ENCODE measurements around the gene EIF2A. TPM values are rescaled to one million over a fixed set of nuclear protein-coding genes. Genes with fewer than 3 reads are reported as not detected.

Gene EIF2A
- total RNA-seq, 1 experiment from 2014 or later = 117 TPM

- Mint-ChIP-seq H3K36me3 (ENCODE audit: insufficient read depth, unreplicated experiment) (peaks cover 45% of the 10 kb centered on the region), H3K4me1 (ENCODE audit: insufficient read depth, unreplicated experiment) (peaks cover 7% of the 10 kb centered on the region), H3K27me3 (ENCODE audit: insufficient read depth, unreplicated experiment) (no peaks in the 10 kb centered on the region), H3K4me3 (ENCODE audit: unreplicated experiment) (no peak overlapping the region), H3K9me3 (ENCODE audit: unreplicated experiment) (no peaks in the 10 kb centered on the region), H3K27ac (ENCODE audit: low read depth, unreplicated experiment) (no peak overlapping the region)
- no peak for TF ChIP-seq CTCF (IDR thresholded peaks at IDR 0.05; ENCODE audit: unreplicated experiment)
- ChIA-PET POLR2A (interaction anchor here (1.0 kb wide), 1 partner anchor 9 kb away, joined by 4 read pairs; no protein-coding TSS in a partner anchor), CTCF (interaction anchor here (0.6 to 0.7 kb wide), 2 partner anchors 9 to 602 kb away, joined by 3 to 4 read pairs; no protein-coding TSS in a partner anchor)
- no TSS peak for BruUV-seq (replicated peaks)
- intact Hi-C loops (cut with micrococcal nuclease) = no loop called here
- DNase-seq (ENCODE audit: unreplicated experiment) = no peak
Measured at GRCh38 chr3:150626148-150626930, 79.8 kb downstream of the EIF2A start.

GRCh38 chr3:150627557-150627956 is 81.0 kb downstream of the EIF2A start:
- CTCF ChIA-PET = interaction anchor here (0.7 kb wide), 1 partner anchor 1992 kb away, joined by 3 read pairs; no protein-coding TSS in a partner anchor

GRCh38 chr3:150631515-150632221 is 85.1 kb downstream of the EIF2A start:
- no peak overlapping the region for H3K27ac Mint-ChIP-seq (ENCODE audit: low read depth, unreplicated experiment)
- no peak overlapping the region for H3K4me3 Mint-ChIP-seq (ENCODE audit: unreplicated experiment)
- no peaks in the 10 kb centered on the region for H3K9me3 Mint-ChIP-seq (ENCODE audit: unreplicated experiment)
- POLR2A ChIA-PET = no interaction called here
- DNase-seq (ENCODE audit: unreplicated experiment) = no peak
- BruUV-seq (replicated peaks) = no TSS peak
- H3K36me3 Mint-ChIP-seq (ENCODE audit: insufficient read depth, unreplicated experiment) = peaks cover 44% of the 10 kb centered on the region
- no peak for TF ChIP-seq CTCF (IDR thresholded peaks at IDR 0.05; ENCODE audit: unreplicated experiment)
- no peaks in the 10 kb centered on the region for H3K27me3 Mint-ChIP-seq (ENCODE audit: insufficient read depth, unreplicated experiment)
- H3K4me1 Mint-ChIP-seq (ENCODE audit: insufficient read depth, unreplicated experiment) = no peaks in the 10 kb centered on the region
- CTCF ChIA-PET = interaction anchor here (0.7 kb wide), 2 partner anchors 327 to 1878 kb away, joined by 4 read pairs; no protein-coding TSS in a partner anchor
- intact Hi-C loops (cut with micrococcal nuclease) = no loop called here

More at GRCh38 chr3:150627557-150627956, 81.0 kb downstream of the EIF2A start:
- TF ChIP-seq CTCF (IDR thresholded peaks at IDR 0.05; ENCODE audit: unreplicated experiment) = no peak
- POLR2A ChIA-PET = no interaction called here
- no peak overlapping the region for H3K27ac Mint-ChIP-seq (ENCODE audit: low read depth, unreplicated experiment)
- H3K9me3 Mint-ChIP-seq (ENCODE audit: unreplicated experiment) = no peaks in the 10 kb centered on the region
- no TSS peak for BruUV-seq (replicated peaks)
- H3K4me1 Mint-ChIP-seq (ENCODE audit: insufficient read depth, unreplicated experiment) = peaks cover 7% of the 10 kb centered on the region
- no peak for DNase-seq (ENCODE audit: unreplicated experiment)
- no peaks in the 10 kb centered on the region for H3K27me3 Mint-ChIP-seq (ENCODE audit: insufficient read depth, unreplicated experiment)
- peaks cover 45% of the 10 kb centered on the region for H3K36me3 Mint-ChIP-seq (ENCODE audit: insufficient read depth, unreplicated experiment)
- H3K4me3 Mint-ChIP-seq (ENCODE audit: unreplicated experiment) = no peak overlapping the region
- intact Hi-C loops (cut with micrococcal nuclease) = no loop called here

- Mint-ChIP-seq H3K4me1 (ENCODE audit: insufficient read depth, unreplicated experiment) (no peaks in the 10 kb centered on the region), H3K9me3 (ENCODE audit: unreplicated experiment) (no peaks in the 10 kb centered on the region), H3K4me3 (ENCODE audit: unreplicated experiment) (no peak overlapping the region), H3K36me3 (ENCODE audit: insufficient read depth, unreplicated experiment) (peaks cover 22% of the 10 kb centered on the region), H3K27me3 (ENCODE audit: insufficient read depth, unreplicated experiment) (no peaks in the 10 kb centered on the region), H3K27ac (ENCODE audit: low read depth, unreplicated experiment) (no peak overlapping the region)
- no peak for DNase-seq (ENCODE audit: unreplicated experiment)
- intact Hi-C loops (cut with micrococcal nuclease) = no loop called here
- CTCF ChIA-PET = no interaction called here
- POLR2A ChIA-PET = interaction anchor here (0.7 to 1.9 kb wide), 3 partner anchors 32 to 280 kb away, joined by 3 to 5 read pairs (median 4); partner anchors contain the start of gene SELENOT
- BruUV-seq (replicated peaks) = no TSS peak
- TF ChIP-seq CTCF (IDR thresholded peaks at IDR 0.05; ENCODE audit: unreplicated experiment) = no peak
Measured at GRCh38 chr3:150635076-150635475, 88.5 kb downstream of the EIF2A start.
